ENCODE measurements around the gene PRG3.

- TF ChIP-seq POLR2A (IDR thresholded peaks at IDR 0.05) = no peak
- TF ChIP-seq CTCF (IDR thresholded peaks at IDR 0.05) = no peak
Observed at GRCh38 chr11:57395905-57396623, 15.1 kb upstream of the PRG3 start.
